ENCODE measurements around the gene ANKRD53.
"Not testable (repeated sequence)": the region's sequence is repeated elsewhere in the genome, so short reads cannot be mapped to it uniquely, and the experiment has no call there.

ANKRD53 gene

GRCh38 chr2:70992945-70993853, 14.8 kb downstream of the ANKRD53 start:
- H3K4me3 ChIP-seq (ENCODE audit: low read length) = peak overlapping the region; percentile 79
- no peaks in the 10 kb centered on the region for H3K9me3 ChIP-seq (ENCODE audit: low read length)
- no peaks in the 10 kb centered on the region for H3K27me3 ChIP-seq (ENCODE audit: insufficient read depth, low read length)
- peaks cover 30% of the 10 kb centered on the region for H3K36me3 ChIP-seq (ENCODE audit: insufficient read depth, low read length)
- H3K4me1 ChIP-seq (ENCODE audit: insufficient read depth, low read length) = peaks cover 19% of the 10 kb centered on the region
- H2AFZ ChIP-seq (ENCODE audit: low read depth, low read length) = no peak overlapping the region

GRCh38 chr2:70994009-70994698, 15.7 kb downstream of the ANKRD53 start:
- no peaks in the 10 kb centered on the region for H3K27me3 ChIP-seq (ENCODE audit: insufficient read depth, low read length)
- peak overlapping the region; percentile 56 for H2AFZ ChIP-seq (ENCODE audit: low read depth, low read length)
- H3K4me1 ChIP-seq (ENCODE audit: insufficient read depth, low read length) = peaks cover 19% of the 10 kb centered on the region
- H3K4me3 ChIP-seq (ENCODE audit: low read length) = peak overlapping the region; percentile 79
- H3K9me3 ChIP-seq (ENCODE audit: low read length) = no peaks in the 10 kb centered on the region
- H3K36me3 ChIP-seq (ENCODE audit: insufficient read depth, low read length) = peaks cover 20% of the 10 kb centered on the region

GRCh38 chr2:70994699-70995425, 16.4 kb downstream of the ANKRD53 start, which contains the start of gene TEX261:
TSS of gene TEX261 (minus strand) at chr2:70994873. CDS start at chr2:70994757, 116 bp downstream.
- H3K36me3 ChIP-seq (ENCODE audit: insufficient read depth, low read length) = peaks cover 13% of the 10 kb centered on the region
- H3K4me3 ChIP-seq (ENCODE audit: low read length) = peak within 1 kb of the TSS; percentile 81
- no peaks in the 10 kb centered on the region for H3K9me3 ChIP-seq (ENCODE audit: low read length)
- no peaks in the 10 kb centered on the region for H3K27me3 ChIP-seq (ENCODE audit: insufficient read depth, low read length)
- H3K4me1 ChIP-seq (ENCODE audit: insufficient read depth, low read length) = peaks cover 19% of the 10 kb centered on the region
- H2AFZ ChIP-seq (ENCODE audit: low read depth, low read length) = peak within 1 kb of the TSS; percentile 99

- H3K4me3 ChIP-seq (ENCODE audit: low read length) = peak overlapping the region; percentile 81
- no peaks in the 10 kb centered on the region for H3K9me3 ChIP-seq (ENCODE audit: low read length)
- peaks cover 9% of the 10 kb centered on the region for H3K36me3 ChIP-seq (ENCODE audit: insufficient read depth, low read length)
- H2AFZ ChIP-seq (ENCODE audit: low read depth, low read length) = peak overlapping the region; percentile 99
- no peaks in the 10 kb centered on the region for H3K27me3 ChIP-seq (ENCODE audit: insufficient read depth, low read length)
- H3K4me1 ChIP-seq (ENCODE audit: insufficient read depth, low read length) = peaks cover 19% of the 10 kb centered on the region
Observed at GRCh38 chr2:70995426-70995729, 16.9 kb downstream of the ANKRD53 start.

GRCh38 chr2:70998885-70999284, 20.5 kb downstream of the ANKRD53 start:
- not testable (repeated sequence) for H3K4me3 ChIP-seq (ENCODE audit: low read length); H3K27me3 ChIP-seq (ENCODE audit: insufficient read depth, low read length); H3K36me3 ChIP-seq (ENCODE audit: insufficient read depth, low read length); H2AFZ ChIP-seq (ENCODE audit: low read depth, low read length); H3K9me3 ChIP-seq (ENCODE audit: low read length)
- H3K4me1 ChIP-seq (ENCODE audit: insufficient read depth, low read length) = peaks cover 25% of the 10 kb centered on the region

GRCh38 chr2:70999362-70999761, 20.9 kb downstream of the ANKRD53 start:
- Histone ChIP-seq H3K4me3 (ENCODE audit: low read length) (no peak overlapping the region), H2AFZ (ENCODE audit: low read depth, low read length) (no peak overlapping the region), H3K9me3 (ENCODE audit: low read length) (no peaks in the 10 kb centered on the region), H3K36me3 (ENCODE audit: insufficient read depth, low read length) (no peaks in the 10 kb centered on the region), H3K27me3 (ENCODE audit: insufficient read depth, low read length) (no peaks in the 10 kb centered on the region), H3K4me1 (ENCODE audit: insufficient read depth, low read length) (peaks cover 21% of the 10 kb centered on the region)

- H3K9me3 ChIP-seq (ENCODE audit: low read length); H3K4me3 ChIP-seq (ENCODE audit: low read length); H3K27me3 ChIP-seq (ENCODE audit: insufficient read depth, low read length); H2AFZ ChIP-seq (ENCODE audit: low read depth, low read length); H3K36me3 ChIP-seq (ENCODE audit: insufficient read depth, low read length): not testable (repeated sequence)
- H3K4me1 ChIP-seq (ENCODE audit: insufficient read depth, low read length) = peaks cover 21% of the 10 kb centered on the region
Observed at GRCh38 chr2:70999931-71000330, 21.5 kb downstream of the ANKRD53 start.

GRCh38 chr2:71000780-71001591, 22.6 kb downstream of the ANKRD53 start:
- H3K4me3 ChIP-seq (ENCODE audit: low read length) = peak overlapping the region; percentile 54

GRCh38 chr2:71001592-71001927, 23.1 kb downstream of the ANKRD53 start:
- peak overlapping the region; percentile 54 for H3K4me3 ChIP-seq (ENCODE audit: low read length)
- no peaks in the 10 kb centered on the region for H3K9me3 ChIP-seq (ENCODE audit: low read length)
- peak overlapping the region; percentile 74 for H2AFZ ChIP-seq (ENCODE audit: low read depth, low read length)
- no peaks in the 10 kb centered on the region for H3K36me3 ChIP-seq (ENCODE audit: insufficient read depth, low read length)
- H3K27me3 ChIP-seq (ENCODE audit: insufficient read depth, low read length) = peaks cover 4% of the 10 kb centered on the region
- H3K4me1 ChIP-seq (ENCODE audit: insufficient read depth, low read length) = peaks cover 17% of the 10 kb centered on the region

More at GRCh38 chr2:71000780-71001591, 22.6 kb downstream of the ANKRD53 start:
- Histone ChIP-seq H3K27me3 (ENCODE audit: insufficient read depth, low read length) (peaks cover 4% of the 10 kb centered on the region), H3K36me3 (ENCODE audit: insufficient read depth, low read length) (no peaks in the 10 kb centered on the region), H3K4me1 (ENCODE audit: insufficient read depth, low read length) (peaks cover 17% of the 10 kb centered on the region), H3K9me3 (ENCODE audit: low read length) (no peaks in the 10 kb centered on the region), H2AFZ (ENCODE audit: low read depth, low read length) (peak overlapping the region; percentile 74)

GRCh38 chr2:71001981-71002570, 23.6 kb downstream of the ANKRD53 start:
- Histone ChIP-seq H3K36me3 (ENCODE audit: insufficient read depth, low read length) (no peaks in the 10 kb centered on the region), H3K4me3 (ENCODE audit: low read length) (peak overlapping the region; percentile 7), H3K9me3 (ENCODE audit: low read length) (no peaks in the 10 kb centered on the region), H3K4me1 (ENCODE audit: insufficient read depth, low read length) (peaks cover 17% of the 10 kb centered on the region), H3K27me3 (ENCODE audit: insufficient read depth, low read length) (peaks cover 4% of the 10 kb centered on the region), H2AFZ (ENCODE audit: low read depth, low read length) (peak overlapping the region; percentile 74)

GRCh38 chr2:71003396-71003795, 25.0 kb downstream of the ANKRD53 start:
- no peak overlapping the region for H2AFZ ChIP-seq (ENCODE audit: low read depth, low read length)
- no peak overlapping the region for H3K4me3 ChIP-seq (ENCODE audit: low read length)
- H3K9me3 ChIP-seq (ENCODE audit: low read length) = no peaks in the 10 kb centered on the region
- peaks cover 4% of the 10 kb centered on the region for H3K27me3 ChIP-seq (ENCODE audit: insufficient read depth, low read length)
- peaks cover 17% of the 10 kb centered on the region for H3K4me1 ChIP-seq (ENCODE audit: insufficient read depth, low read length)
- no peaks in the 10 kb centered on the region for H3K36me3 ChIP-seq (ENCODE audit: insufficient read depth, low read length)
